Neural progenitor cell (in vitro differentiated cells): ENCODE data around the gene DARS1. TPM values are rescaled to one million over a fixed set of nuclear protein-coding genes. Genes with fewer than 3 reads are reported as not detected.
"Not testable (repeated sequence)": the region's sequence is repeated elsewhere in the genome, so short reads cannot be mapped to it uniquely, and the experiment has no call there.

Experiments used
- DNase-seq: peaks from one replicate; pipeline ENCODE4 v3.0.0-alpha.2; 2016; ENCODE audit warnings: low spot score
- H2AFZ ChIP-seq: fragments of 200-600 bp; sonication (generic); replicated peaks from 2 replicates; pipeline ENCODE4 v1.6.1; 2016; ENCODE audit warnings: antibody characterized with exemption
- H3F3A ChIP-seq: fragments of 200-600 bp; sonication (generic); 2 replicates; pipeline ENCODE4 v1.6.1; 2016; ENCODE audit warnings: antibody characterized with exemption, low read depth
- H3K27ac ChIP-seq: fragments of 200-600 bp; sonication (generic); 2 replicates; pipeline ENCODE4 v1.5.1; 2016; ENCODE audit warnings: mild to moderate bottlenecking
- H3K27me3 ChIP-seq: fragments of 200-600 bp; sonication (generic); 2 replicates; pipeline ENCODE4 v1.6.1; 2016; ENCODE audit warnings: mild to moderate bottlenecking, moderate library complexity
- H3K36me3 ChIP-seq: fragments of 200-600 bp; sonication (generic); 2 replicates; pipeline ENCODE4 v1.5.1; 2016
- H3K4me1 ChIP-seq: fragments of 200-600 bp; sonication (generic); 2 replicates; pipeline ENCODE4 v1.6.1; 2016; ENCODE audit warnings: mixed run types
- H3K4me2 ChIP-seq: fragments of 200-600 bp; sonication (generic); 2 replicates; pipeline ENCODE4 v1.6.1; 2016
- H3K4me3 ChIP-seq: fragments of 200-600 bp; sonication (generic); 2 replicates; pipeline ENCODE4 v1.5.1; 2016
- H3K79me2 ChIP-seq: fragments of 200-600 bp; sonication (generic); 2 replicates; pipeline ENCODE4 v1.6.1; 2016; ENCODE audit warnings: low read depth
- H3K9ac ChIP-seq: fragments of 200-600 bp; sonication (generic); 2 replicates; pipeline ENCODE4 v1.6.1; 2016
- H3K9me3 ChIP-seq: fragments of 200-600 bp; sonication (generic); 2 replicates; pipeline ENCODE4 v1.5.1; 2016; ENCODE audit warnings: low read depth
- H4K20me1 ChIP-seq: fragments of 200-600 bp; sonication (generic); 2 replicates; pipeline ENCODE4 v1.6.1; 2016; ENCODE audit warnings: low read depth
- H3K27ac Mint-ChIP-seq: 3 replicates; pipeline ENCODE4 v1.8.0; 2021; ENCODE audit warnings: mixed read lengths
- H3K27me3 Mint-ChIP-seq: 2 replicates; pipeline ENCODE4 v1.8.0; 2022; ENCODE audit warnings: low read depth, mild to moderate bottlenecking, inconsistent platforms, moderate library complexity, mixed read lengths; ENCODE audit not compliant: insufficient read depth
- H3K36me3 Mint-ChIP-seq: 3 replicates; pipeline ENCODE4 v1.8.0; 2021; ENCODE audit warnings: mixed read lengths
- H3K4me1 Mint-ChIP-seq: 3 replicates; pipeline ENCODE4 v1.8.0; 2021; ENCODE audit warnings: mixed read lengths
- H3K4me3 Mint-ChIP-seq: 3 replicates; pipeline ENCODE4 v1.8.0; 2021; ENCODE audit warnings: mild to moderate bottlenecking, moderate library complexity, mixed read lengths
- H3K9me3 Mint-ChIP-seq: 3 replicates; pipeline ENCODE4 v1.8.0; 2020; ENCODE audit warnings: mixed read lengths
- CTCF ChIP-seq: fragments of 200-600 bp; sonication (generic); IDR thresholded peaks from 2 replicates; pipeline ENCODE4 v1.5.1; 2017; ENCODE audit warnings: antibody characterized with exemption, mild to moderate bottlenecking
- EZH2 ChIP-seq: fragments of 200-600 bp; sonication (generic); IDR thresholded peaks from 2 replicates; pipeline ENCODE4 v1.6.1; 2017; ENCODE audit warnings: antibody characterized with exemption, mild to moderate bottlenecking, moderate library complexity
- EZH2phosphoT487 ChIP-seq: fragments of 200-600 bp; sonication (generic); IDR thresholded peaks from 2 replicates; pipeline ENCODE4 v1.6.1; 2017; ENCODE audit warnings: antibody characterized with exemption
- total RNA-seq: library from RNA; depleted of rRNA; stranded (reverse); fragments of >200 nt; gene quantifications from 2 replicates; pipeline ENCODE4 v1.2.3, GENCODE V29; 2015; ENCODE audit warnings: low replicate concordance

The DARS1 gene
- total RNA-seq, 1 donor from 2014 or later: 227 TPM

- H3K4me1 Mint-ChIP-seq: peaks cover 26% of the 10 kb centered on the region
These were observed 19.7 kb downstream of the DARS1 start for GRCh38 chr2:135965756-135966155.

GRCh38 chr2:135964404-135964803, 21.0 kb downstream of the DARS1 start:
- not testable (repeated sequence) for H3K4me3 Mint-ChIP-seq, H3K27me3 ChIP-seq, DNase-seq, H3K27ac ChIP-seq, H3K9ac ChIP-seq, H3K4me2 ChIP-seq, H3K27me3 Mint-ChIP-seq, H3K27ac Mint-ChIP-seq, H3K9me3 ChIP-seq, H4K20me1 ChIP-seq, H3K4me3 ChIP-seq, H3K9me3 Mint-ChIP-seq, H3K36me3 ChIP-seq, H2AFZ ChIP-seq
- H3K36me3 Mint-ChIP-seq: peaks cover 18% of the 10 kb centered on the region
- peaks cover 34% of the 10 kb centered on the region for H3K4me1 Mint-ChIP-seq
- H3F3A ChIP-seq: peaks cover 19% of the 10 kb centered on the region
- peaks cover 29% of the 10 kb centered on the region for H3K4me1 ChIP-seq
- peaks cover 42% of the 10 kb centered on the region for H3K79me2 ChIP-seq

More at GRCh38 chr2:135965756-135966155, 19.7 kb downstream of the DARS1 start:
- H3K4me1 ChIP-seq: peaks cover 23% of the 10 kb centered on the region
- H3K4me3 Mint-ChIP-seq: no peak overlapping the region
- peaks cover 2% of the 10 kb centered on the region for H3K9me3 Mint-ChIP-seq
- H3F3A ChIP-seq: peaks cover 15% of the 10 kb centered on the region
- no peak overlapping the region for H2AFZ ChIP-seq
- no peak overlapping the region for H3K27ac Mint-ChIP-seq
- peaks cover 6% of the 10 kb centered on the region for H4K20me1 ChIP-seq
- H3K9ac ChIP-seq: no peak overlapping the region
- H3K27me3 Mint-ChIP-seq: no peaks in the 10 kb centered on the region
- H3K79me2 ChIP-seq: peaks cover 42% of the 10 kb centered on the region
- H3K4me2 ChIP-seq: no peak overlapping the region
- no peaks in the 10 kb centered on the region for H3K36me3 ChIP-seq
- H3K4me3 ChIP-seq: no peak overlapping the region
- TF ChIP-seq EZH2: no peak
- TF ChIP-seq CTCF: no peak
- TF ChIP-seq EZH2phosphoT487: no peak
- no peaks in the 10 kb centered on the region for H3K9me3 ChIP-seq
- H3K27me3 ChIP-seq: no peaks in the 10 kb centered on the region
- no peak overlapping the region for H3K27ac ChIP-seq
- peaks cover 26% of the 10 kb centered on the region for H3K36me3 Mint-ChIP-seq
- no peak for DNase-seq

GRCh38 chr2:135963841-135964240, 21.6 kb downstream of the DARS1 start:
- DNase-seq: no peak
- H3K36me3 Mint-ChIP-seq: peaks cover 21% of the 10 kb centered on the region
- TF ChIP-seq CTCF (no peak), EZH2 (no peak), EZH2phosphoT487 (no peak)
- no peak overlapping the region for H2AFZ ChIP-seq
- H3F3A ChIP-seq: peaks cover 19% of the 10 kb centered on the region
- H3K9me3 ChIP-seq: no peaks in the 10 kb centered on the region
- no peak overlapping the region for H3K4me2 ChIP-seq
- no peaks in the 10 kb centered on the region for H3K27me3 Mint-ChIP-seq
- H3K9me3 Mint-ChIP-seq: no peaks in the 10 kb centered on the region
- peaks cover 44% of the 10 kb centered on the region for H3K79me2 ChIP-seq
- peaks cover 34% of the 10 kb centered on the region for H3K4me1 Mint-ChIP-seq
- H3K4me1 ChIP-seq: peaks cover 29% of the 10 kb centered on the region
- H3K27ac ChIP-seq: no peak overlapping the region
- no peaks in the 10 kb centered on the region for H3K27me3 ChIP-seq
- no peaks in the 10 kb centered on the region for H3K36me3 ChIP-seq
- H3K27ac Mint-ChIP-seq: no peak overlapping the region
- no peak overlapping the region for H3K4me3 Mint-ChIP-seq
- H3K9ac ChIP-seq: no peak overlapping the region
- peaks cover 6% of the 10 kb centered on the region for H4K20me1 ChIP-seq
- H3K4me3 ChIP-seq: no peak overlapping the region

GRCh38 chr2:135962366-135963123, 22.9 kb downstream of the DARS1 start:
- no peaks in the 10 kb centered on the region for H3K27me3 Mint-ChIP-seq
- no peak overlapping the region for H3K4me3 ChIP-seq
- H3K4me1 Mint-ChIP-seq: peaks cover 34% of the 10 kb centered on the region
- H3K79me2 ChIP-seq: peaks cover 53% of the 10 kb centered on the region
- H4K20me1 ChIP-seq: peaks cover 6% of the 10 kb centered on the region
- peak overlapping the region; percentile 30 for H3K27ac ChIP-seq
- no peak overlapping the region for H3K9ac ChIP-seq
- H3K9me3 ChIP-seq: no peaks in the 10 kb centered on the region
- peak; percentile 38 for DNase-seq
- H3K36me3 Mint-ChIP-seq: peaks cover 23% of the 10 kb centered on the region
- H3K4me3 Mint-ChIP-seq: no peak overlapping the region
- H3K27me3 ChIP-seq: no peaks in the 10 kb centered on the region
- H3K36me3 ChIP-seq: peaks cover 5% of the 10 kb centered on the region
- no peak overlapping the region for H3K27ac Mint-ChIP-seq
- H3K4me1 ChIP-seq: peaks cover 29% of the 10 kb centered on the region
- no peaks in the 10 kb centered on the region for H3K9me3 Mint-ChIP-seq
- no peak overlapping the region for H3K4me2 ChIP-seq
- H2AFZ ChIP-seq: no peak overlapping the region
- TF ChIP-seq EZH2 (no peak), EZH2phosphoT487 (no peak), CTCF (no peak)
- H3F3A ChIP-seq: peaks cover 19% of the 10 kb centered on the region
